GM18858 (cell line): ENCODE measurements around the gene PJA1.

Source experiments
- ATAC-seq: cut with Tn5 transposase; IDR thresholded peaks from one replicate; pipeline ENCODE4 v1.9.1; 2021; ENCODE audit not compliant: unreplicated experiment

Gene PJA1

GRCh38 chrX:69165087-69165651 lies at the start of gene PJA1:
PJA1 (minus strand) TSS chrX:69165453; CDS start chrX:69163073, 2,380 bp downstream.
- ATAC-seq: peak; percentile 80

GRCh38 chrX:69214463-69214862 lies 49.2 kb upstream of the PJA1 start:
- ATAC-seq: no peak

- no peak for ATAC-seq
Measured at GRCh38 chrX:69211701-69212100, 46.4 kb upstream of the PJA1 start.

GRCh38 chrX:69210581-69210980 lies 45.3 kb upstream of the PJA1 start:
- no peak for ATAC-seq

- no peak for ATAC-seq
Measured at GRCh38 chrX:69207216-69207615, 42.0 kb upstream of the PJA1 start.

GRCh38 chrX:69203638-69204037 lies 38.4 kb upstream of the PJA1 start:
- no peak for ATAC-seq

- no peak for ATAC-seq
Measured at GRCh38 chrX:69197690-69198089, 32.4 kb upstream of the PJA1 start.

- no peak for ATAC-seq
Measured at GRCh38 chrX:69196666-69197065, 31.4 kb upstream of the PJA1 start.

GRCh38 chrX:69195810-69196209 lies 30.6 kb upstream of the PJA1 start:
- no peak for ATAC-seq

- no peak for ATAC-seq
Measured at GRCh38 chrX:69195192-69195591, 29.9 kb upstream of the PJA1 start.

GRCh38 chrX:69192603-69193002 lies 27.4 kb upstream of the PJA1 start:
- ATAC-seq: no peak

- no peak for ATAC-seq
Measured at GRCh38 chrX:69189576-69190371, 24.5 kb upstream of the PJA1 start.

- ATAC-seq: no peak
Measured at GRCh38 chrX:69186651-69187050, 21.4 kb upstream of the PJA1 start.

- no peak for ATAC-seq
Measured at GRCh38 chrX:69185886-69186285, 20.6 kb upstream of the PJA1 start.

GRCh38 chrX:69185141-69185540 lies 19.9 kb upstream of the PJA1 start:
- ATAC-seq: no peak

- ATAC-seq: no peak
Measured at GRCh38 chrX:69182818-69183380, 17.6 kb upstream of the PJA1 start.

- ATAC-seq: no peak
Measured at GRCh38 chrX:69179380-69179911, 14.2 kb upstream of the PJA1 start.

GRCh38 chrX:69178592-69178991 lies 13.3 kb upstream of the PJA1 start:
- no peak for ATAC-seq

GRCh38 chrX:69177511-69178162 lies 12.4 kb upstream of the PJA1 start:
- ATAC-seq: no peak

GRCh38 chrX:69176053-69176452 lies 10.8 kb upstream of the PJA1 start:
- no peak for ATAC-seq

- ATAC-seq: no peak
Measured at GRCh38 chrX:69173906-69174305, 8.7 kb upstream of the PJA1 start.

GRCh38 chrX:69172937-69173336 lies 7.7 kb upstream of the PJA1 start:
- ATAC-seq: no peak
